Ishikawa (cell line): Measurements from ENCODE around the gene PKMYT1.

Source experiments
- CEBPB ChIP-seq: IDR thresholded peaks from 2 replicates; pipeline ENCODE4 v1.6.1; 2012
- EGR1 ChIP-seq: IDR thresholded peaks from 2 replicates; pipeline ENCODE4 v1.6.1; 2012
- EP300 ChIP-seq: IDR thresholded peaks from 2 replicates; pipeline ENCODE4 v1.6.1; 2012; ENCODE audit warnings: borderline replicate concordance
- TF ChIP-seq, protein P1 (sequence below): IDR thresholded peaks from 2 replicates; pipeline ENCODE4 v1.6.1; 2012

DNA sequence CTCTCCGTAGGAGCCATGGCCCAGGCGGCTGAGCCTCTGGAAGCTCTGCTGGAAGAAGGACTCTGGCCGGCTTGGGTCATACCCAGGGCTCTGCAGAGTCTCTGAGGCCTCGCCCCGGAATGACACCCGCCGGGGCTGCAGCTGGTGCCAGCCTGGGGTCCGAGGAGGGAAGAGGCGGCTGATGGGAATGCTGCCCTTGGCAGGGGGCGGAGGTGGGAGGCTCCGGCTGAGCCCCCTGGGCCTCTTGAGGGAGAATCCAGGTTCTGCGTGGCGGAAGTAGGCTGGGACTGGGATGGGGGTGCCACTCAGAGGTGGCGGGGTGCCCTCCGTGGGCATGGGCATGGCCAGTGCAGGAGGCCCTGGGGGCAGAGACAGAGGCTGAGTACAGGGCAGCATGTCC, 3.6 kb downstream of the PKMYT1 start:
- TF ChIP-seq EGR1 (no peak), CEBPB (no peak), EP300 (no peak)
- TF ChIP-seq, protein P1, sequence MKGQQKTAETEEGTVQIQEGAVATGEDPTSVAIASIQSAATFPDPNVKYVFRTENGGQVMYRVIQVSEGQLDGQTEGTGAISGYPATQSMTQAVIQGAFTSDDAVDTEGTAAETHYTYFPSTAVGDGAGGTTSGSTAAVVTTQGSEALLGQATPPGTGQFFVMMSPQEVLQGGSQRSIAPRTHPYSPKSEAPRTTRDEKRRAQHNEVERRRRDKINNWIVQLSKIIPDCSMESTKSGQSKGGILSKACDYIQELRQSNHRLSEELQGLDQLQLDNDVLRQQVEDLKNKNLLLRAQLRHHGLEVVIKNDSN = no peak
